Measurements from ENCODE around the gene MMRN2. TPM values are rescaled to one million over a fixed set of nuclear protein-coding genes. Genes with fewer than 3 reads are reported as not detected.

The MMRN2 gene
- polyA plus RNA-seq, 1 donor from 2014 or later: 0.15 TPM

DNA sequence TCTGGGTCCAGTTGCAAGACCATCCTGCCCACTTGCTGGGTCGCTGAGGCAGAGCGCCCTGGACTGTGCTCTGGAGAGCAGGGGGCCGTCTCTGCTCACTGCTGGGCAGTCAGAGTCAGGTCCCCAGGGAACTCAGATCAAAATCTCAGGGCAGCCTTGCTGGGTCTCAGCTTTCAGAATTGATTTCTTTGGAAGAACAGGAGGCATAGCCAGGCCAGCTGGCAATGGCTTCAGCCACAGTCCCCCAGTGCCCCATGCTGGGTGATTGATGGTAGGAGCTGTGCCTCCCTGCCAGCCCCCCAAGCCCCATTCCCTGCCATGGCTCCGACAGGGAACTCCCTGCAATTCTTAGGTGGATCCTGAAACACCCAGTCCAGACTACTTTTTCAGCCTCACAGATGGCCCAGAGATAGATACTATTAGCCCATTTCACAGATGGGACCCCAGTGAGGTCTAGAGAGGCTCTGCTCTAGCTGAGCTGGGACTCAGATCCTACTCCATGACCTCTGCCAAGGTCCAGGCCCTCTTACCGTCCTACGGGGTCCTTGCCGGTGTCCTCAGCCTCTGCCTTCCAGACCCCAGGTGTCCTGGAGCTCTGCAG lies 467 bp downstream of the MMRN2 start:
- Histone ChIP-seq H3K9me3 (ENCODE audit: low read length) (no peaks in the 10 kb centered on the region), H3F3A (ENCODE audit: insufficient read depth, low read length, poor library complexity, severe bottlenecking) (no peaks in the 10 kb centered on the region), H3K9me2 (ENCODE audit: insufficient read depth, low read length) (no peaks in the 10 kb centered on the region), H3K27ac (ENCODE audit: low read length) (no peak overlapping the region), H3K4me2 (ENCODE audit: low read length) (no peak overlapping the region), H3K9ac (ENCODE audit: low read length) (no peak overlapping the region), H3K4me3 (ENCODE audit: low read length) (no peak overlapping the region), H2AFZ (ENCODE audit: low read depth, low read length) (no peak overlapping the region), H3K36me3 (ENCODE audit: insufficient read depth, low read length) (no peaks in the 10 kb centered on the region), H3K27me3 (ENCODE audit: insufficient read depth, low read depth, low read length) (no peaks in the 10 kb centered on the region), H3K79me2 (replicated peaks; ENCODE audit: insufficient read depth, low read length) (no peaks in the 10 kb centered on the region), H4K20me1 (ENCODE audit: insufficient read depth) (no peaks in the 10 kb centered on the region)
- TF ChIP-seq TAF1 (IDR thresholded peaks at IDR 0.05; ENCODE audit: low read depth) (no peak), REST (IDR thresholded peaks at IDR 0.05; ENCODE audit: borderline replicate concordance) (no peak), RAD21 (conservative IDR thresholded peaks at IDR 0.05) (no peak), EZH2 (IDR thresholded peaks at IDR 0.05; ENCODE audit: borderline replicate concordance, insufficient read depth, low read length, poor library complexity, severe bottlenecking) (no peak), SMC3 (conservative IDR thresholded peaks at IDR 0.05; ENCODE audit: poor library complexity) (no peak)
- TF ChIP-seq, protein P1, sequence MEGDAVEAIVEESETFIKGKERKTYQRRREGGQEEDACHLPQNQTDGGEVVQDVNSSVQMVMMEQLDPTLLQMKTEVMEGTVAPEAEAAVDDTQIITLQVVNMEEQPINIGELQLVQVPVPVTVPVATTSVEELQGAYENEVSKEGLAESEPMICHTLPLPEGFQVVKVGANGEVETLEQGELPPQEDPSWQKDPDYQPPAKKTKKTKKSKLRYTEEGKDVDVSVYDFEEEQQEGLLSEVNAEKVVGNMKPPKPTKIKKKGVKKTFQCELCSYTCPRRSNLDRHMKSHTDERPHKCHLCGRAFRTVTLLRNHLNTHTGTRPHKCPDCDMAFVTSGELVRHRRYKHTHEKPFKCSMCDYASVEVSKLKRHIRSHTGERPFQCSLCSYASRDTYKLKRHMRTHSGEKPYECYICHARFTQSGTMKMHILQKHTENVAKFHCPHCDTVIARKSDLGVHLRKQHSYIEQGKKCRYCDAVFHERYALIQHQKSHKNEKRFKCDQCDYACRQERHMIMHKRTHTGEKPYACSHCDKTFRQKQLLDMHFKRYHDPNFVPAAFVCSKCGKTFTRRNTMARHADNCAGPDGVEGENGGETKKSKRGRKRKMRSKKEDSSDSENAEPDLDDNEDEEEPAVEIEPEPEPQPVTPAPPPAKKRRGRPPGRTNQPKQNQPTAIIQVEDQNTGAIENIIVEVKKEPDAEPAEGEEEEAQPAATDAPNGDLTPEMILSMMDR (IDR thresholded peaks at IDR 0.05; ENCODE audit: poor library complexity, severe bottlenecking): no peak

DNA sequence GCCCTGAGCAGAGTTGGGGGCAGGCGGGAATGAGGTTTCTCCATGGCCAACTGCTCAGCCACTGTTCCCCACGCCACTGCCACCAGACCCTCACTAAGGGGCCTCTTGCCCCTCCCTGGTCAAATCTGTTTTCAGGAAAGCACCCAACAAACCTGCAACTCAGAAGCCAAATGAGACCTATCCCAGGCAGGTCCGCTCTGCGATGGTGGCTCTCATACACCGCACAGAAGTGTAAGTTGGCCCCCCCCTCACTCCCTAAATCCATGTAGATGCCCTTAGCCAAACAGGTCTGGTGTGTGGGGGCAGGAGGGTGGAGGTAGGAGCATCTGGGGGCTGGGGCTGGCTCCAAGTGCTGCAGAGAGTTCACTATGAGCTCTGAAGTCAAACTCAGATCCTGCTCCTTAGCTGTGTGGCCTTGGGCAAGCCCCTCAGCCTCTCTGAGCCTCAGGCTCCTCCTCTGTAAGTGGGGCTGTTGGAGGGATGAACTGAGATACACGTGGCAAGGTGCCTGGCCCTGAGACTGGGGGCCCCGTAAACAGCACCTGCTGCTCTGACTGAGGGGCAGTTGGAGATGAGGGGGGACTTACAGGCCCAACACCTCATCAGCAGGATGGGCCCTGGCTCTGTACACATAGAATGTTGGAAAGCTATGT lies 1.1 kb downstream of the MMRN2 start:
- Histone ChIP-seq H3F3A (ENCODE audit: insufficient read depth, low read length, poor library complexity, severe bottlenecking) (no peaks in the 10 kb centered on the region), H3K27ac (ENCODE audit: low read length) (no peak overlapping the region), H3K9ac (ENCODE audit: low read length) (no peak overlapping the region), H3K36me3 (ENCODE audit: insufficient read depth, low read length) (no peaks in the 10 kb centered on the region), H3K27me3 (ENCODE audit: insufficient read depth, low read depth, low read length) (no peaks in the 10 kb centered on the region), H3K79me2 (replicated peaks; ENCODE audit: insufficient read depth, low read length) (no peaks in the 10 kb centered on the region), H3K9me2 (ENCODE audit: insufficient read depth, low read length) (no peaks in the 10 kb centered on the region), H3K4me2 (ENCODE audit: low read length) (no peak overlapping the region), H3K4me3 (ENCODE audit: low read length) (no peak overlapping the region), H2AFZ (ENCODE audit: low read depth, low read length) (no peak overlapping the region), H3K9me3 (ENCODE audit: low read length) (no peaks in the 10 kb centered on the region), H4K20me1 (ENCODE audit: insufficient read depth) (no peaks in the 10 kb centered on the region)
- TF ChIP-seq EZH2 (IDR thresholded peaks at IDR 0.05; ENCODE audit: borderline replicate concordance, insufficient read depth, low read length, poor library complexity, severe bottlenecking): no peak
- TF ChIP-seq REST (IDR thresholded peaks at IDR 0.05; ENCODE audit: borderline replicate concordance): no peak
